GM23248 (cell line): ENCODE results near the gene SLC7A4. TPM values are rescaled to one million over a fixed set of nuclear protein-coding genes. Genes with fewer than 3 reads are reported as not detected.
A peak's percentile ranks its signal among the peaks of the same experiment; 100 is the strongest.
"Not testable (repeated sequence)": the region's sequence is repeated elsewhere in the genome, so short reads cannot be mapped to it uniquely, and the experiment has no call there.

Experiments used
- DNase-seq: peaks from one replicate; pipeline ENCODE4 v3.0.0-alpha.2; 2015
- H2AFZ ChIP-seq: fragments of 200-600 bp; sonication (generic); 2 replicates; pipeline ENCODE4 v1.6.1; 2016; ENCODE audit warnings: antibody characterized with exemption
- H3F3A ChIP-seq: fragments of 200-600 bp; sonication (generic); 2 replicates; pipeline ENCODE4 v1.6.1; 2016; ENCODE audit warnings: mild to moderate bottlenecking, antibody characterized with exemption, mixed run types; ENCODE audit not compliant: insufficient read depth
- H3K27ac ChIP-seq: fragments of 200-600 bp; sonication (generic); 2 replicates; pipeline ENCODE4 v1.5.1; 2016; ENCODE audit warnings: mild to moderate bottlenecking
- H3K27me3 ChIP-seq: fragments of 200-600 bp; sonication (generic); replicated peaks from 2 replicates; pipeline ENCODE4 v1.6.1; 2016; ENCODE audit warnings: mild to moderate bottlenecking; ENCODE audit not compliant: insufficient read depth
- H3K36me3 ChIP-seq: fragments of 200-600 bp; sonication (generic); 2 replicates; pipeline ENCODE4 v1.6.1; 2016; ENCODE audit warnings: low read depth, mild to moderate bottlenecking
- H3K4me1 ChIP-seq: fragments of 200-600 bp; sonication (generic); 2 replicates; pipeline ENCODE4 v1.6.1; 2016; ENCODE audit warnings: mild to moderate bottlenecking; ENCODE audit not compliant: insufficient read depth
- H3K4me2 ChIP-seq: fragments of 200-600 bp; sonication (generic); one replicate; pipeline ENCODE4 v1.6.1; 2016; ENCODE audit warnings: mild to moderate bottlenecking; ENCODE audit not compliant: unreplicated experiment
- H3K4me3 ChIP-seq: fragments of 200-600 bp; sonication (generic); 2 replicates; pipeline ENCODE4 v1.5.1; 2016; ENCODE audit warnings: mild to moderate bottlenecking
- H3K79me2 ChIP-seq: fragments of 200-600 bp; sonication (generic); 2 replicates; pipeline ENCODE4 v1.6.1; 2016; ENCODE audit warnings: mild to moderate bottlenecking; ENCODE audit not compliant: insufficient read depth
- H3K9ac ChIP-seq: fragments of 200-600 bp; sonication (generic); 2 replicates; pipeline ENCODE4 v1.6.1; 2016; ENCODE audit warnings: mild to moderate bottlenecking
- H3K9me2 ChIP-seq: fragments of 200-600 bp; sonication (generic); 2 replicates; pipeline ENCODE4 v1.6.1; 2016; ENCODE audit warnings: mixed run types, mild to moderate bottlenecking, moderate library complexity; ENCODE audit not compliant: insufficient read depth
- H3K9me3 ChIP-seq: fragments of 200-600 bp; sonication (generic); one replicate; pipeline ENCODE4 v1.6.1; 2017; ENCODE audit warnings: low read depth
- H4K20me1 ChIP-seq: fragments of 200-600 bp; sonication (generic); 2 replicates; pipeline ENCODE4 v1.6.0; 2016; ENCODE audit not compliant: insufficient read depth
- EZH2 ChIP-seq: fragments of 200-600 bp; sonication (generic); IDR thresholded peaks from 2 replicates; pipeline ENCODE4 v1.6.1; 2018; ENCODE audit warnings: antibody characterized with exemption, mild to moderate bottlenecking; ENCODE audit not compliant: insufficient read depth, poor library complexity, severe bottlenecking
- EZH2phosphoT487 ChIP-seq: fragments of 200-600 bp; sonication (generic); IDR thresholded peaks from 2 replicates; pipeline ENCODE4 v1.6.1; 2018; ENCODE audit warnings: antibody characterized with exemption, moderate library complexity, mild to moderate bottlenecking, low read depth; ENCODE audit not compliant: insufficient read depth
- WGBS, 2 experiments: methylation state at CpG; one replicate each; pipeline ENCODE4 v1.1.6; 2015 to 2017; ENCODE audit warnings: low lambda C conversion rate in 2 of 2, low coverage in 1 of 2; ENCODE audit errors: missing lambda C conversion rate in 2 of 2; 5-methylcytosine and 5-hydroxymethylcytosine counted together
- in situ Hi-C: fragments of 300-500 bp; cut with MboI; formaldehyde crosslinking; loops from 2 replicates; pipeline ENCODE4 v1.15.0; 2020
- polyA plus RNA-seq: library from polyadenylated mRNA; unstranded; fragments of >200 nt; fragmentation: Nextera tagmentation; extraction: Ambion mirVana; gene quantifications from 2 replicates; pipeline ENCODE4 v1.2.1, GENCODE V29; 2016
- total RNA-seq: library from RNA; depleted of rRNA; stranded (reverse); fragments of >200 nt; shearing (Covaris generic); gene quantifications from 2 replicates; pipeline ENCODE4 v1.2.3, GENCODE V29; 2014

Gene SLC7A4
- total and polyA plus RNA-seq, 2 experiments from 2014 or later = not detected

DNA sequence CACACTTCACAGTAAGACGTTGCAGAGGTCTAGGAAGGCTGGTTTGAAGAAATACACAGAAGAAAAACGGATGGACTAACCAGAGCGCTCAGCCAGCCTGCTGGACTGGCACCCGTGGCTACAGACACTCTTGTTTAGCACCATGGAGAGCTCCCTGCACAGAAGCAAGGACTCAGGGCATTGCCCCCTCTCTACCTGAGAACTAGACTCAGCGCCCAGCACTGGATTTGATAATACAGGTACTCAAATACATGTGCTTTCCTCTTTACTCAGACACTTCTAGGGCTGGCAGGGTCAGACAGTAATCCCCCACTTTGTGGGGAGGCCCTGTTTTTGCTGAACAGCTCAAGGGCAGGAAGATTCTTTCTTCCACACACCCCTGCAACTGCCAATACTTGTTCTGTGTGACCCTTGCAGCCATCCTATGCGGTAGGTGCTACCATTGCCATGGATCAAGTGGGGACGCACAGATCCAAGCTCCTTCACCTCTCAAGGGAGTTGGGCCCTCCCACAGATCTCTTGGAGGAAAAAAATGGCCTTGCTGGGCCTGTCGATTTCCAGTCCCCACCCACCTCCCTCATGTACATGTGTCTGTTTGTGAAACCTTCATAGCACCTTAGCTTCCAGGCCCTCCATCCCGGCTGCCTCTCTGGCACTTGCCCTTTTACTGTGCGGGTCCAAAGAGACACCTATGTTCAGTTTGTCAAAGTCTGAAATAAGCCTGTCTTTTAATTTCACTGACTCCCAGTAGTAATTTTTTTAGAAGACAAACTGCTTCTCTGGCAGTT lies 22.5 kb downstream of the SLC7A4 start:
- Histone ChIP-seq H2AFZ (no peak overlapping the region), H3K36me3 (no peaks in the 10 kb centered on the region), H3K4me3 (no peak overlapping the region), H3F3A (0 out of 2 replicates have a peak, but pooled peaks cover 8% of the 10 kb centered on the region), H3K9me2 (no peaks in the 10 kb centered on the region), H4K20me1 (no peaks in the 10 kb centered on the region), H3K27me3 (no peaks in the 10 kb centered on the region), H3K9ac (no peak overlapping the region), H3K27ac (no peak overlapping the region), H3K79me2 (no peaks in the 10 kb centered on the region), H3K4me2 (no peak overlapping the region), H3K9me3 (no peaks in the 10 kb centered on the region), H3K4me1 (peaks cover 10% of the 10 kb centered on the region)
- TF ChIP-seq EZH2phosphoT487 = no peak
- in situ Hi-C loops = no loop called here
- 53 to 55% methylated on average over 10 of the region's 10 CpGs for WGBS, 2 experiments
- peak; percentile 70 for DNase-seq

DNA sequence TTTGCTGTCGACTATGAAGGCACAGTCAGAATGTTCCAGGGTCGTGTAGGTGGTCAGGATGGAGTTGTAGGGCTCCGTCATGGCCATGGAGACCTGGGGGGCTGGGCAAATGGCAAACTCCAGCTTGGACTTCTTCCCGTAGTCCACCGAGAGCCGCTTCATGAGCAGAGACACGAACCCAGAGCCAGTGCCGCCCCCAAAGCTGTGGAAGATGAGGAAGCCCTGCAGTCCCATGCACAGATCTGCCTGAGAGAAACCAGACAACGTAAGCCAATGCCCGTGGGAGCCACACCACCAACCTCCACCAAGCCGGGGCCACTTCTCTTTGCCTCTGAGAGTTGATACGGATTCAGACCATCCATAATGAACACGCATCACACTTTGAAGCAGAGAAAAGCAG lies 23.2 kb downstream of the SLC7A4 start:
- in situ Hi-C loops, H3K4me3 ChIP-seq, H3K9ac ChIP-seq, H2AFZ ChIP-seq, H3K9me2 ChIP-seq, H3K27ac ChIP-seq, H3K36me3 ChIP-seq, H4K20me1 ChIP-seq, H3K27me3 ChIP-seq, H3K79me2 ChIP-seq, H3K4me1 ChIP-seq, H3K4me2 ChIP-seq, H3F3A ChIP-seq, H3K9me3 ChIP-seq, DNase-seq: not testable (repeated sequence)
- 86 to 87% methylated on average over 13 of the region's 13 CpGs for WGBS, 2 experiments

DNA sequence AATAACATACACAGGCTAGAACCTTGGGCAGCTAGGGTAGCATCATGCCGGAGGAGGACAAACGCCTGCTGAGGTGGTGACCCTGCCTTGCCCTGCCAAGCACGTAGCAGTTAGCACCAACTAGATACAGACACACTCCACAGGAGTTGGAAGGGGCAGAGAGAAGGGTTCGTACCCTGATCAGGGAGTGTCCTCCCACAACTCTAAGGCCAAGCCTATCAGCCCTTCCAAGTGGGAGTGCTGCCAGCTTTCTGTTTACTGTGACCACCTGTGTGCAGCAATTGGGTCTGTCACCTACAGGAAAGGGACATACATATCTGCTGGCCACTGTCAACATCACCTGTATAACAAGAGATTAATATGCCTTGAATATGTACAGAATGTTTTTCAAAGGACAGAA lies 28.6 kb downstream of the SLC7A4 start:
- Histone ChIP-seq H3K4me3 (peak overlapping the region; percentile 84; the same call in 1 of the 2 replicates), H2AFZ (no peak overlapping the region), H4K20me1 (no peaks in the 10 kb centered on the region), H3F3A (peaks cover 18% of the 10 kb centered on the region), H3K4me1 (peaks cover 17% of the 10 kb centered on the region), H3K9ac (no peak overlapping the region), H3K9me3 (no peaks in the 10 kb centered on the region), H3K27ac (no peak overlapping the region), H3K79me2 (peaks cover 39% of the 10 kb centered on the region), H3K9me2 (no peaks in the 10 kb centered on the region), H3K4me2 (peak overlapping the region; percentile 93), H3K36me3 (no peaks in the 10 kb centered on the region), H3K27me3 (no peaks in the 10 kb centered on the region)
- 73 to 76% methylated on average over 4 of the region's 4 CpGs for WGBS, 2 experiments
- DNase-seq = no peak
- in situ Hi-C loops = no loop called here
- TF ChIP-seq EZH2 (no peak), EZH2phosphoT487 (no peak)

DNA sequence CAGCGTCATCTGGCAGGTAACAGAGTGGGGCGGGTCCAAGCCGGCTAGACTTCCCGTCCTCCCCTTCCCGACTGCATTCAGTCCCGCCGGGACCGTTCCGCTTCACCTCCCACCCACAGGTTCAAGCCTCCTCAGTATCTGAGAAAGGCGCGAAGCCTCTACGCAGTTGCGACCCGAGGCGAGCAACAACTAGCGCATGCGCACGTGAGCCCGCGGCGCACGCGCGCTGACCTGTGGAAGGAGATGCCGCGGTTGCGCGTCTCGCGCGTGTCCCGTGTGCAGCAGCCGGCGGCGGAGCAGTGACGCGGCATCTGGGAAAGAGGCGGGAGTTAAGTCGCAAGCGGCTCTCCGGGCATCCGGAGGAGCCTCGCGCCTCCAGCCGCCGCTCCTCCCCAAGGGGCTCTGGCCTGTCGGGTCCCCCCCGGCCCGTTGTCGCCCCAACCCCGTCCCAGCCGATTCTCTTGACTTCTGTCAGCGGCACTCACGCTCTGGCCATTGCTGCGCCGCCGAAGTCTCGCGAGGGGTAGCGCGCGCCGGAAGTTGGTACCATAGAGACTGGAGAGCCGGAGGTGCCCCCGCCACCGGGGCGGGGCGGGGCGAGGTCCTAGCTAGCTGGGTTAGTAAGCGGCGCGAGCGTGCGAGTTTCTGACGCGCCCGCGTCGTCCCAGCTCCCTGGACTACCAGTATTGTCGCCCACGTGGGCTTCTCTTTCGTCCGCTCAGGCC lies 30.6 kb downstream of the SLC7A4 start, which contains the start of gene THAP7:
THAP7 (minus strand) TSS at position 518 of the 725 bp plus-strand sequence; CDS start at position 311, 207 bp downstream.
- in situ Hi-C loops = no loop called here
- H3K36me3 ChIP-seq = no peaks in the 10 kb centered on the region
- H3K4me3 ChIP-seq = peak within 1 kb of the TSS; percentile 84
- H3K9me3 ChIP-seq = no peaks in the 10 kb centered on the region
- H3K27ac ChIP-seq = peak within 1 kb of the TSS; percentile 99
- H3K9me2 ChIP-seq = no peaks in the 10 kb centered on the region
- peak within 1 kb of the TSS; percentile 98 for H3K9ac ChIP-seq
- peaks cover 39% of the 10 kb centered on the region for H3K79me2 ChIP-seq
- H3K27me3 ChIP-seq = no peaks in the 10 kb centered on the region
- TF ChIP-seq EZH2phosphoT487 = no peak
- TF ChIP-seq EZH2 = no peak
- peak within 1 kb of the TSS; percentile 93 for H3K4me2 ChIP-seq
- H3F3A ChIP-seq = peaks cover 12% of the 10 kb centered on the region
- H3K4me1 ChIP-seq = peaks cover 17% of the 10 kb centered on the region
- H4K20me1 ChIP-seq = no peaks in the 10 kb centered on the region
- peak; percentile 98 for DNase-seq
- H2AFZ ChIP-seq = peak within 1 kb of the TSS; percentile 78
- WGBS, 2 experiments = 0 to 1% methylated on average over 73 to 79 of the region's 83 CpGs
